Measurements from ENCODE around the gene COL11A2.

Gene COL11A2

DNA sequence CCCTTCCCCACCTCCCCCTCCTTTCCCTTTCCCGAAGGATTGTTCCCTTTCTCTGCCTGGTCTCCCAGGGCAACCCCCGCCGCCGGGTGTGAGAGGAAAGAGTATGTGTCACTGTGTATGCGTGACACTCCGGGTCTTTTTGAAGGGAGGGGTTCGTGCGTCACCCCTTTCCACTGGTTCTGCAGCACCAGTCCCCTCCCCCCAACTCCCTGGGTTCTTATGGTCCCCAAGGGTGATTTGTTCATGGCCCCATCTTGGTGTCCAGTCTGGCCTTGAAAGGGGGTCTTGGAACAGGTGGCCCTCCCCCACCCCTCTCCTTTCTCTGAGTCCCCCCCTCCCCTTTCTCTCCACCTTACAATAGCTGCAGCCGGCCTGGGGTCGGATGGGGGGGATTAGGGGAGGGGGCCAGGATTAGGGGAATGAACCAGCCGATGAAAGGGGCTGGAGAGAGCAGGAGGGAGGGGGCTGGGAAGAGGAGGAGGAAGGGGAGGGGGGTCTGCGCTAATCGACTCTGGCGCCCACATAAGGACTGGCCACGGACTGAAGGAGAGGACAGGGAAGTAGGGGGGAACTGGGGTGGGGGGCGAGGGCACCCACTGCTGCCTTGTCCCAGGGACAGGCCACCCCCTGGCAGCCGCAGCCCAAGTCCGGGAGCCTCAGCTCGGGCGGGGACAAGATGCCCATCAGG, 14.7 kb upstream of the COL11A2 start:
- Histone ChIP-seq H3K27ac (ENCODE audit: low read depth, low read length, severe bottlenecking) (peak overlapping the region; percentile 87), H3K9me3 (ENCODE audit: control insufficient read depth, low read length) (no peaks in the 10 kb centered on the region), H3K4me1 (ENCODE audit: control insufficient read depth, insufficient read depth, low read length, poor library complexity, severe bottlenecking) (peaks cover 26% of the 10 kb centered on the region), H3K4me3 (ENCODE audit: extremely low read depth, insufficient read depth, low read length, poor library complexity, severe bottlenecking) (peak overlapping the region; percentile 90), H3K36me3 (ENCODE audit: control insufficient read depth, insufficient read depth, low read length) (peaks cover 47% of the 10 kb centered on the region)
- WGBS, 2 experiments (ENCODE audit: insufficient coverage in 2 of 2), result 6% methylated on average over 8 of the region's 20 CpGs; no CpG with 5 or more reads in 1 of the 2 experiments

GRCh38 chr6:33206027-33206863, 14.0 kb upstream of the COL11A2 start:
- Histone ChIP-seq H3K9me3 (ENCODE audit: control insufficient read depth, low read length) (no peaks in the 10 kb centered on the region), H3K4me1 (ENCODE audit: control insufficient read depth, insufficient read depth, low read length, poor library complexity, severe bottlenecking) (peaks cover 30% of the 10 kb centered on the region), H3K36me3 (ENCODE audit: control insufficient read depth, insufficient read depth, low read length) (peaks cover 47% of the 10 kb centered on the region), H3K4me3 (ENCODE audit: extremely low read depth, insufficient read depth, low read length, poor library complexity, severe bottlenecking) (peak overlapping the region; percentile 90), H3K27ac (ENCODE audit: low read depth, low read length, severe bottlenecking) (peak overlapping the region; percentile 71)
- WGBS, 2 experiments (ENCODE audit: insufficient coverage in 2 of 2), result 71% methylated on average over 1 of the region's 3 CpGs; no CpG with 5 or more reads in 1 of the 2 experiments

GRCh38 chr6:33205191-33206026, 13.1 kb upstream of the COL11A2 start:
- H3K27ac ChIP-seq (ENCODE audit: low read depth, low read length, severe bottlenecking), result peak overlapping the region; percentile 18
- H3K9me3 ChIP-seq (ENCODE audit: control insufficient read depth, low read length), result no peaks in the 10 kb centered on the region
- H3K4me3 ChIP-seq (ENCODE audit: extremely low read depth, insufficient read depth, low read length, poor library complexity, severe bottlenecking), result peak overlapping the region; percentile 58
- H3K4me1 ChIP-seq (ENCODE audit: control insufficient read depth, insufficient read depth, low read length, poor library complexity, severe bottlenecking), result peaks cover 30% of the 10 kb centered on the region
- H3K36me3 ChIP-seq (ENCODE audit: control insufficient read depth, insufficient read depth, low read length), result peaks cover 41% of the 10 kb centered on the region
- WGBS, 2 experiments (ENCODE audit: insufficient coverage in 2 of 2), result 0 to 7% methylated on average over 3 of the region's 17 CpGs

GRCh38 chr6:33204415-33205190, 12.3 kb upstream of the COL11A2 start, which contains the start of gene HSD17B8:
TSS of gene HSD17B8 (plus strand) at chr6:33204655. CDS start at chr6:33204669, 14 bp downstream.
- H3K27ac ChIP-seq (ENCODE audit: low read depth, low read length, severe bottlenecking), result peak within 1 kb of the TSS; percentile 18

GRCh38 chr6:33204165-33204414, 11.8 kb upstream of the COL11A2 start:
- Histone ChIP-seq H3K36me3 (ENCODE audit: control insufficient read depth, insufficient read depth, low read length) (peaks cover 32% of the 10 kb centered on the region), H3K9me3 (ENCODE audit: control insufficient read depth, low read length) (no peaks in the 10 kb centered on the region), H3K4me3 (ENCODE audit: extremely low read depth, insufficient read depth, low read length, poor library complexity, severe bottlenecking) (no peak overlapping the region), H3K27ac (ENCODE audit: low read depth, low read length, severe bottlenecking) (peak overlapping the region; percentile 13), H3K4me1 (ENCODE audit: control insufficient read depth, insufficient read depth, low read length, poor library complexity, severe bottlenecking) (peaks cover 30% of the 10 kb centered on the region)
- 0% methylated on average over 1 of the region's 4 CpGs; no CpG with 5 or more reads in 1 of the 2 experiments for WGBS, 2 experiments (ENCODE audit: insufficient coverage in 2 of 2)

More at GRCh38 chr6:33204415-33205190, 12.3 kb upstream of the COL11A2 start, which contains the start of gene HSD17B8:
- Histone ChIP-seq H3K9me3 (ENCODE audit: control insufficient read depth, low read length) (no peaks in the 10 kb centered on the region), H3K36me3 (ENCODE audit: control insufficient read depth, insufficient read depth, low read length) (peaks cover 34% of the 10 kb centered on the region), H3K4me3 (ENCODE audit: extremely low read depth, insufficient read depth, low read length, poor library complexity, severe bottlenecking) (peak within 1 kb of the TSS; percentile 58), H3K4me1 (ENCODE audit: control insufficient read depth, insufficient read depth, low read length, poor library complexity, severe bottlenecking) (peaks cover 30% of the 10 kb centered on the region)
- WGBS, 2 experiments (ENCODE audit: insufficient coverage in 2 of 2), result 1 to 2% methylated on average over 28 to 32 of the region's 48 CpGs

GRCh38 chr6:33203443-33204164, 11.3 kb upstream of the COL11A2 start:
- 96 to 100% methylated on average over 2 to 5 of the region's 7 CpGs for WGBS, 2 experiments (ENCODE audit: insufficient coverage in 2 of 2)

GRCh38 chr6:33202799-33203198, 10.5 kb upstream of the COL11A2 start:
- Histone ChIP-seq H3K36me3 (ENCODE audit: control insufficient read depth, insufficient read depth, low read length) (peaks cover 32% of the 10 kb centered on the region), H3K4me1 (ENCODE audit: control insufficient read depth, insufficient read depth, low read length, poor library complexity, severe bottlenecking) (peaks cover 30% of the 10 kb centered on the region), H3K9me3 (ENCODE audit: control insufficient read depth, low read length) (no peaks in the 10 kb centered on the region), H3K4me3 (ENCODE audit: extremely low read depth, insufficient read depth, low read length, poor library complexity, severe bottlenecking) (no peak overlapping the region), H3K27ac (ENCODE audit: low read depth, low read length, severe bottlenecking) (no peak overlapping the region)
- 97 to 100% methylated on average over 6 of the region's 6 CpGs for WGBS, 2 experiments (ENCODE audit: insufficient coverage in 2 of 2)

More at GRCh38 chr6:33203443-33204164, 11.3 kb upstream of the COL11A2 start:
- Histone ChIP-seq H3K27ac (ENCODE audit: low read depth, low read length, severe bottlenecking) (peak overlapping the region; percentile 13), H3K9me3 (ENCODE audit: control insufficient read depth, low read length) (no peaks in the 10 kb centered on the region), H3K4me3 (ENCODE audit: extremely low read depth, insufficient read depth, low read length, poor library complexity, severe bottlenecking) (no peak overlapping the region), H3K36me3 (ENCODE audit: control insufficient read depth, insufficient read depth, low read length) (peaks cover 32% of the 10 kb centered on the region), H3K4me1 (ENCODE audit: control insufficient read depth, insufficient read depth, low read length, poor library complexity, severe bottlenecking) (peaks cover 30% of the 10 kb centered on the region)

GRCh38 chr6:33201935-33202334, 9.7 kb upstream of the COL11A2 start:
- peak overlapping the region; percentile 95 for H3K4me3 ChIP-seq (ENCODE audit: extremely low read depth, insufficient read depth, low read length, poor library complexity, severe bottlenecking)
- H3K27ac ChIP-seq (ENCODE audit: low read depth, low read length, severe bottlenecking), result no peak overlapping the region
- 88 to 100% methylated on average over 2 to 3 of the region's 6 CpGs for WGBS, 2 experiments (ENCODE audit: insufficient coverage in 2 of 2)

DNA sequence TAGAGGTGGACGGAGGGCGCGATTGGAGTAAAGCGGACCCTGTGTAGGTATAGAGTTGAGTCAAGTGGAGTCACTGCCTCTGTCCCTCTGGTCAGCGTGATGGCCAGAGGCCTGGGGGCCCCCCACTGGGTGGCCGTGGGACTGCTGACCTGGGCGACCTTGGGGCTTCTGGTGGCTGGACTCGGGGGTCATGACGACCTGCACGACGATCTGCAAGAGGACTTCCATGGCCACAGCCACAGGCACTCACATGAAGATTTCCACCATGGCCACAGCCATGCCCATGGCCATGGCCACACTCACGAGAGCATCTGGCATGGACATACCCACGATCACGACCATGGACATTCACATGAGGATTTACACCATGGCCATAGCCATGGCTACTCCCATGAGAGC, 8.9 kb upstream of the COL11A2 start:
- peaks cover 44% of the 10 kb centered on the region for H3K36me3 ChIP-seq (ENCODE audit: control insufficient read depth, insufficient read depth, low read length)
- peaks cover 21% of the 10 kb centered on the region for H3K4me1 ChIP-seq (ENCODE audit: control insufficient read depth, insufficient read depth, low read length, poor library complexity, severe bottlenecking)
- 4 to 6% methylated on average over 13 to 14 of the region's 14 CpGs for WGBS, 2 experiments (ENCODE audit: insufficient coverage in 2 of 2)
- peak overlapping the region; percentile 95 for H3K4me3 ChIP-seq (ENCODE audit: extremely low read depth, insufficient read depth, low read length, poor library complexity, severe bottlenecking)
- no peaks in the 10 kb centered on the region for H3K9me3 ChIP-seq (ENCODE audit: control insufficient read depth, low read length)
- H3K27ac ChIP-seq (ENCODE audit: low read depth, low read length, severe bottlenecking), result peak overlapping the region; percentile 99

More at GRCh38 chr6:33201935-33202334, 9.7 kb upstream of the COL11A2 start:
- Histone ChIP-seq H3K9me3 (ENCODE audit: control insufficient read depth, low read length) (no peaks in the 10 kb centered on the region), H3K4me1 (ENCODE audit: control insufficient read depth, insufficient read depth, low read length, poor library complexity, severe bottlenecking) (peaks cover 29% of the 10 kb centered on the region), H3K36me3 (ENCODE audit: control insufficient read depth, insufficient read depth, low read length) (peaks cover 36% of the 10 kb centered on the region)
